Left ventricle myocardium inferior (tissue), 1 donor: ENCODE results near the gene GYPE. TPM values are rescaled to one million over a fixed set of nuclear protein-coding genes. Genes with fewer than 3 reads are reported as not detected.
A peak's percentile ranks its signal among the peaks of the same experiment; 100 is the strongest.
"Not testable (repeated sequence)": the region's sequence is repeated elsewhere in the genome, so short reads cannot be mapped to it uniquely, and the experiment has no call there.

ENCODE experiments used
- DNase-seq: peaks from one replicate; pipeline ENCODE4 v3.0.0-alpha.2; 2020
- H3K27ac ChIP-seq: fragments of 200-600 bp; replicated peaks from 2 replicates; pipeline ENCODE4 v1.8.0; 2021
- H3K27me3 ChIP-seq: fragments of 200-600 bp; 2 replicates; pipeline ENCODE4 v1.8.0; 2021; ENCODE audit warnings: low read depth
- H3K36me3 ChIP-seq: fragments of 200-600 bp; 2 replicates; pipeline ENCODE4 v1.8.0; 2021
- H3K4me1 ChIP-seq: fragments of 200-600 bp; 2 replicates; pipeline ENCODE4 v1.8.0; 2021
- H3K4me3 ChIP-seq: fragments of 200-600 bp; 2 replicates; pipeline ENCODE4 v1.8.0; 2021; ENCODE audit warnings: mild to moderate bottlenecking, moderate library complexity
- H3K9me3 ChIP-seq: fragments of 200-600 bp; replicated peaks from 2 replicates; pipeline ENCODE4 v1.8.0; 2021
- intact Hi-C: fragments of 100-400 bp; cut with micrococcal nuclease; formaldehyde crosslinking; loops from one replicate; pipeline ENCODE4 v1.11.0; 2022
- total RNA-seq: library from RNA; stranded (reverse); fragmentation: NEBNext Ultra II Directional; extraction: Animal tissue kit (Norgen Biotek cat#: 25700); gene quantifications from one replicate; pipeline ENCODE4 v1.2.1, GENCODE V29; 2021
- TF ChIP-seq, protein P1 (sequence below): fragments of 200-600 bp; IDR thresholded peaks from 2 replicates; pipeline ENCODE4 v1.8.0; 2021; ENCODE audit warnings: antibody characterized with exemption, mild to moderate bottlenecking, borderline replicate concordance
- donor health status: DM: no; HTN: yes; CAD: no; lungs with severe emphysema.

The GYPE gene
- total RNA-seq, 1 donor from 2014 or later, result 0.16 TPM

DNA sequence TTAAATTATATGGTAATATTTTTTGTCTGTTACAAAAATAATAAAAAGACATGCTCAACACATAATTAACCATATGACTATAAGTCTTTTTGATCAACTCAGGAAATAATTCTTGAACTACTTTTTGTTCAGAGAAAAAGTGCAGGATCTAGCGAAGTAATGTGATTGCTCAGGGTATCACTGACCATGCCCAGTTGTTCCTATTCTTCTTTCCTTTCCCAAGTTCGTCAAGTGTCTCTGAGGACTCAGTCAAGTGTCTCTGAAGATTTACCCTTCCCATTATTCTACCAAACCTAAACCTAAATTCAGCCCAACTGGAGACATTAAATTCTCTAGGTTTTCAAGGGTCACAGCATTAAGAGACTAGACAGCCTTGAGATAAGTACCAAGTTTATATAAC, 5.5 kb upstream of the GYPE start:
- DNase-seq, H3K27me3 ChIP-seq, H3K27ac ChIP-seq, H3K4me1 ChIP-seq, H3K36me3 ChIP-seq, H3K9me3 ChIP-seq, intact Hi-C loops: not testable (repeated sequence)
- H3K4me3 ChIP-seq, result peak overlapping the region; percentile 60

GRCh38 chr4:143907811-143908210, 2.5 kb upstream of the GYPE start:
- intact Hi-C loops, result not testable (repeated sequence)

DNA sequence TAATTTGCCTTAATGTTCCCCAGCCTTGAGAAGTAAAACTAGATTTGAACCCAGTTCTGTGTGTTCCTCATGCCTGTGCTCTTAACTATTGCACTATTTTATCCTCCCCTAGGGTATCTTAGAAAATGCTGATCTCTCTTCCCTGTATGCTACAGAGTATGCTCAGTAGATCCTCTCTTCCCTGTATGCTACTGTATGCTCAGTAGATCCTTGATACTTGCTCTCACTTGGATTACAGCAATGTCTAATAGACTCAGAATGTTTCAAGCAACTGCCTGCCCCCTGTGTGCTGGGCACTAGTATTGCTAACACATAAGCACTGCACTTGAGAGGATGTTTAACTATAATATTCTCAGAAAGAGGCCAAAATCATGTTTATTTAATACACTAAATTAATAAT, 928 bp downstream of the GYPE start:
- H3K27me3 ChIP-seq, intact Hi-C loops, H3K4me3 ChIP-seq, H3K9me3 ChIP-seq, DNase-seq, H3K4me1 ChIP-seq, H3K36me3 ChIP-seq, H3K27ac ChIP-seq: not testable (repeated sequence)

More at GRCh38 chr4:143907811-143908210, 2.5 kb upstream of the GYPE start:
- not testable (repeated sequence) for H3K4me1 ChIP-seq, H3K9me3 ChIP-seq, H3K27me3 ChIP-seq, H3K36me3 ChIP-seq, DNase-seq, H3K27ac ChIP-seq, H3K4me3 ChIP-seq
- TF ChIP-seq, protein P1, sequence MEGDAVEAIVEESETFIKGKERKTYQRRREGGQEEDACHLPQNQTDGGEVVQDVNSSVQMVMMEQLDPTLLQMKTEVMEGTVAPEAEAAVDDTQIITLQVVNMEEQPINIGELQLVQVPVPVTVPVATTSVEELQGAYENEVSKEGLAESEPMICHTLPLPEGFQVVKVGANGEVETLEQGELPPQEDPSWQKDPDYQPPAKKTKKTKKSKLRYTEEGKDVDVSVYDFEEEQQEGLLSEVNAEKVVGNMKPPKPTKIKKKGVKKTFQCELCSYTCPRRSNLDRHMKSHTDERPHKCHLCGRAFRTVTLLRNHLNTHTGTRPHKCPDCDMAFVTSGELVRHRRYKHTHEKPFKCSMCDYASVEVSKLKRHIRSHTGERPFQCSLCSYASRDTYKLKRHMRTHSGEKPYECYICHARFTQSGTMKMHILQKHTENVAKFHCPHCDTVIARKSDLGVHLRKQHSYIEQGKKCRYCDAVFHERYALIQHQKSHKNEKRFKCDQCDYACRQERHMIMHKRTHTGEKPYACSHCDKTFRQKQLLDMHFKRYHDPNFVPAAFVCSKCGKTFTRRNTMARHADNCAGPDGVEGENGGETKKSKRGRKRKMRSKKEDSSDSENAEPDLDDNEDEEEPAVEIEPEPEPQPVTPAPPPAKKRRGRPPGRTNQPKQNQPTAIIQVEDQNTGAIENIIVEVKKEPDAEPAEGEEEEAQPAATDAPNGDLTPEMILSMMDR, result peak; percentile 57

GRCh38 chr4:143890323-143890722, 15.0 kb downstream of the GYPE start:
- H3K9me3 ChIP-seq, H3K4me3 ChIP-seq, H3K27ac ChIP-seq, H3K27me3 ChIP-seq, H3K4me1 ChIP-seq, intact Hi-C loops, DNase-seq, H3K36me3 ChIP-seq: not testable (repeated sequence)

GRCh38 chr4:143888189-143888588, 17.2 kb downstream of the GYPE start:
- intact Hi-C loops, H3K27me3 ChIP-seq, H3K4me1 ChIP-seq, H3K4me3 ChIP-seq, H3K27ac ChIP-seq, DNase-seq, H3K9me3 ChIP-seq, H3K36me3 ChIP-seq: not testable (repeated sequence)

DNA sequence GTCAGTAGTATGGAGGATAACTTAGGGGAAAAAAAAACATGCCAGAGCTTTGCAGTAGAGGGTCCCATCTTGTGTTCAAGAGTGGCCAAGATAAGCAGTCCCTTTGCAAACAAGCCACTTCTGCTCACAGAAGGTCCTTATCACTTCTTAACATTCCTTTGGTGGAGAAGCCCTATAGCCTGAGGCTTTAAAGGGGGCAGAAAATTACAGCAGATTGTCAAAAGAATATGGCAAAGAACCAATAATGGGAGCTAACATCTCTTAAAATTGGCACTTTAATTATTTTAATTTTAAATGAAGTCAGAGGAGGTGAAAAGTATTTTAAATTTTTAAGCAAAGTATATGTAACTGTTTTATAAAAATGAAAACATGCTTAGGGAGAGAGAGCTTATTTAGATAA, 20.4 kb downstream of the GYPE start:
- DNase-seq, H3K36me3 ChIP-seq, intact Hi-C loops, H3K4me1 ChIP-seq, H3K4me3 ChIP-seq, H3K27ac ChIP-seq, H3K27me3 ChIP-seq, H3K9me3 ChIP-seq: not testable (repeated sequence)

DNA sequence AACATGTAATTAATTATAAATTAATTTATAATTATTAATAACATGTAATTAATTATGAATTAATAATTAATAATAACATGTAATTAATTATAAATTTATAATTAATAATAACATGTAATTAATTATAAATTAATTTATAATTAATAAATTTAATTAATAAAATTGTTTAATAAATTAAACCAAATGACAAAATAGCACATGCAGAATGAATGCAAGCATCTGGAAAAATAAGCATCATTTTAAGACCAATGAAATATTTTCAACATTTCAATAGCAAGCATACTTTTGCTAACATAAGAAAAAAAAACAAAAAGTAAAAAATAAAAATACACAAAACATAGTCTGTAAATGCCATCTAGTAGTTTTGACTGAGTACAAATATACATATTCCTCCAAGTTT, 21.8 kb downstream of the GYPE start:
- Histone ChIP-seq H3K9me3 (no peaks in the 10 kb centered on the region), H3K4me1 (no peaks in the 10 kb centered on the region), H3K4me3 (no peak overlapping the region), H3K36me3 (no peaks in the 10 kb centered on the region), H3K27me3 (no peaks in the 10 kb centered on the region), H3K27ac (no peak overlapping the region)
- no peak for DNase-seq
- TF ChIP-seq, protein P1, result no peak
- intact Hi-C loops, result no loop called here

DNA sequence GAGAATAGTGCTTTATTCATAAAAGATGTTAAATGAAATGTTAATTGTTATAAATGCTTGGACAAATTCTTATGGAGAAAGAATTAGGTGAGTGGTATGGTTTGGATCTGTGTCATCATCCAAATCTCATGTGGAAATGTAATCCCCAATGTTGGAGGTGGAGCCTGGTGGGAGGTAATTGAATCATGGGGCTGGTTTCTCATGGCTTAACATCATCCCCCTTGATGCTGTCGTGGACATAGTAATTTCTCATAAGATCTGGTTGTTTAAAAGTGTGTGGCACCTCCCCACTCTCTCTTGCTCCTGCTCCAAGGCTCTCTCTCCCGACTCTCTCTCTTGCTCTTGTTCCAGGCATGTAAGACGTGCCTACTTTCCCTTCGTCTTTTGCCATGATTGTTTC, 22.5 kb downstream of the GYPE start:
- Histone ChIP-seq H3K27ac (no peak overlapping the region), H3K9me3 (no peaks in the 10 kb centered on the region)
- intact Hi-C loops, result no loop called here

GRCh38 chr4:143879561-143879960, 25.8 kb downstream of the GYPE start:
- H3K4me1 ChIP-seq, H3K27ac ChIP-seq, H3K27me3 ChIP-seq, DNase-seq, H3K9me3 ChIP-seq, intact Hi-C loops, H3K36me3 ChIP-seq, H3K4me3 ChIP-seq: not testable (repeated sequence)

More for the DNA sequence above, 22.5 kb downstream of the GYPE start:
- TF ChIP-seq, protein P1, result no peak
- H3K36me3 ChIP-seq, result no peaks in the 10 kb centered on the region
- DNase-seq, result no peak
- no peaks in the 10 kb centered on the region for H3K27me3 ChIP-seq
- H3K4me1 ChIP-seq, result no peaks in the 10 kb centered on the region
- H3K4me3 ChIP-seq, result no peak overlapping the region

DNA sequence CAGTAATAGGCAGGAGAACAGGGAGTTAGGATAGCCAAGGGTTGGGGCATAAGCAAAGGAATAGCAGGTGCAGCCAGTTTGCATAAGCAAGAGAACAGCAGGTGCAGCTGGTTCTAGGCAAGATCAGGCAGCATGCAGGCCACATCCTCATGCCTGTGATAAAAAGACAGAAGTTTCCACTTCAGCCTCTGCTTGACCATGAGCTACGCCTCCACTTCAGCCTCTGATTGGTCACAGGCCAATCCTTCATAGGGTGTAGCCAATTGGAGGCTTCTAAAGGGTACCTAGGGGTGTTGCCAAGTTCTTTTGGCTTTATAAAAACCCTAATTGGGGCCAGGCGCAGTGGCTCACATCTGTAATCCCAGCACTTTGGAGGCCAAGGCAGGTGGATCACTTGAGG, 30.0 kb downstream of the GYPE start:
- H3K4me3 ChIP-seq, DNase-seq, H3K27me3 ChIP-seq, H3K9me3 ChIP-seq, intact Hi-C loops, H3K36me3 ChIP-seq, H3K4me1 ChIP-seq, H3K27ac ChIP-seq: not testable (repeated sequence)

DNA sequence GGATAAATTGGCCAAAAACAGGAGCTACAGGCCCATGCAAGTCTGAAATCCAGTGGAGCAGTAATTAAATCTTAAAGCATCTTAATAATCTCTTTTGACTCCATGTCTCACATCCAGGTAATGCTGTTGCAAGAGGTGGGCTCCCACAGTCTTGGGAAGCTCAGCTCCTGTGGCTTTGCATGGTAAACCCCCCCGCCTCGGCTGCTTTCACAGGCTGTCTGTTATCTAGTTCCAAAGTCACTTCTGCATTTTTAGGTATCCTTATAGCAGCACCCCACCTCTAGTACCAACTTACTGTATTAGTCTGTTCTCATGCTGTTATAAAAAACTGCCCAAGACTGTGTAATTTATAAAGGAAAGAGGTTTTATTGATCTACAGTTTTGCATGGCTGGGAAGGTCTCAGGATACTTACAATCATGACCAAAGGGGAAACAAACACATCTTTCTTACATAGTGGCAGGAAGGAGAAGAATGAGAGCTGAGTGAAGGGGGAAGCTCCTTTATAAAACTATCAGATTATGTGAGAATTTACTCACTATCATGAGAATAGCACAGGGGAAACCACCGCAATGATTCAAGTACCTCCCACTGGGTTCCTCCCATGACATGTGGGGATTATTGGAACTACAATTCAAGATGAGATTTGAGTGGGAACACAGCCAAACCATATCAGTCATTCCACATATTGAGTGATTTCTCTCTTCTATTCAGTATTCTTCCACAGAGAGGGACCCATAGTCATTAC, 34.7 kb downstream of the GYPE start:
- H3K27ac ChIP-seq, DNase-seq, H3K4me3 ChIP-seq, intact Hi-C loops, H3K4me1 ChIP-seq, H3K36me3 ChIP-seq, H3K9me3 ChIP-seq, H3K27me3 ChIP-seq: not testable (repeated sequence)
